K562 (cell line): Measurements from ENCODE around the gene TLR3. TPM values are rescaled to one million over a fixed set of nuclear protein-coding genes. Genes with fewer than 3 reads are reported as not detected.

ENCODE experiments used
- ATAC-seq: fragments of 200-7000 bp; cut with Tn5 transposase; 3 replicates; pipeline ENCODE4 v1.9.1; 2020; ENCODE audit warnings: moderate library complexity
- BruUV-seq: library from RNA; stranded (reverse); fragments of 400-500 nt; replicated peaks from 2 replicates; lab custom pipeline; 2021; lab: Mats Ljungman, UMichigan
- CTCF ChIA-PET: fragments of 300-600 bp; formaldehyde crosslinking; extraction: SDS; loops from one replicate; lab custom pipeline; 2021; ENCODE audit warnings: low intra/inter-chr PET ratio; lab: Yijun Ruan, JAX
- POLR2A ChIA-PET: fragments of 300-600, 350-650 bp; sonication (Branson Sonifier 250); formaldehyde crosslinking; extraction: SDS; loops from one replicate; lab custom pipeline; 2021; ENCODE audit warnings: antibody characterized with exemption, inconsistent platforms; lab: Yijun Ruan, JAX
- DNase-seq, 4 experiments: peaks; one replicate each; pipeline versions ENCODE4 v3.0.0 to v3.0.0-alpha.2; 2011 to 2018; ENCODE audit warnings: low spot score in 3 of 4, mixed read lengths in 3 of 4; ENCODE audit errors: extremely low read depth in 1 of 4
- FAIRE-seq: peaks from 2 replicates; lab custom pipeline; 2011; peaks lifted over from hg19 to GRCh38; lab: Jason Lieb, UNC
- H2AFZ ChIP-seq: 2 replicates; pipeline ENCODE4 v1.6.0; 2011; ENCODE audit warnings: low read depth, low read length, control low read depth, inconsistent platforms
- H3K27ac ChIP-seq: fragments of 200-600 bp; 3 replicates; pipeline ENCODE4 v1.8.0; 2011; ENCODE audit warnings: low read depth, mild to moderate bottlenecking, control low read depth, inconsistent platforms, low read length, moderate library complexity, mixed read lengths; ENCODE audit errors: extremely low read depth
- H3K27me3 ChIP-seq, 2 experiments: fragments of 300-600 bp in 1 of 2; 2 replicates in 1 of 2; 3 replicates in 1 of 2; pipeline versions ENCODE4 v1.6.0 to v1.8.0; 2011; ENCODE audit warnings: inconsistent platforms in 2 of 2, low read length in 2 of 2, mild to moderate bottlenecking in 1 of 2, mixed read lengths in 1 of 2, moderate library complexity in 1 of 2; ENCODE audit not compliant: control insufficient read depth in 2 of 2, insufficient read depth in 2 of 2
- H3K36me3 ChIP-seq: fragments of 300-600 bp; 3 replicates; pipeline ENCODE4 v1.8.0; 2011; ENCODE audit warnings: mild to moderate bottlenecking, low read length, inconsistent platforms; ENCODE audit not compliant: control insufficient read depth, insufficient read depth
- H3K4me1 ChIP-seq, 2 experiments: fragments of 200-600 bp in 1 of 2; replicated peaks in 1 of 2; 2 replicates in 1 of 2; 3 replicates in 1 of 2; pipeline versions ENCODE4 v1.5.1 to v1.8.0; 2011; ENCODE audit warnings: inconsistent platforms in 2 of 2, low read length in 2 of 2, mild to moderate bottlenecking in 1 of 2, mixed read lengths in 1 of 2, moderate library complexity in 1 of 2; ENCODE audit not compliant: control insufficient read depth in 2 of 2, insufficient read depth in 2 of 2
- H3K4me2 ChIP-seq: 2 replicates; pipeline ENCODE4 v1.6.1; 2011; ENCODE audit warnings: low read length, control low read depth, inconsistent platforms, mixed read lengths; ENCODE audit not compliant: insufficient read depth
- H3K4me3 ChIP-seq: fragments of 200-600 bp; sonication (generic), shearing (Covaris generic); 2 replicates; pipeline ENCODE4 v1.5.1; 2016; ENCODE audit warnings: control low read depth, inconsistent platforms
- H3K79me2 ChIP-seq: fragments of 200-600 bp; 3 replicates; pipeline ENCODE4 v1.8.0; 2011; ENCODE audit warnings: low read length, inconsistent platforms; ENCODE audit not compliant: control insufficient read depth, insufficient read depth
- H3K9ac ChIP-seq, 2 experiments: 2 replicates each; pipeline versions ENCODE4 v1.6.0 to v1.6.1; 2011; ENCODE audit warnings: low read depth in 2 of 2, low read length in 2 of 2, control low read depth in 1 of 2, inconsistent platforms in 1 of 2, mild to moderate bottlenecking in 1 of 2, mixed read lengths in 1 of 2; ENCODE audit not compliant: insufficient read depth in 1 of 2
- H3K9me1 ChIP-seq: one replicate; pipeline ENCODE4 v1.6.0; 2011; ENCODE audit warnings: inconsistent platforms, mild to moderate bottlenecking, low read length, moderate library complexity; ENCODE audit not compliant: control insufficient read depth, insufficient read depth
- H3K9me3 ChIP-seq: replicated peaks from 2 replicates; pipeline ENCODE4 v1.5.1; 2011; ENCODE audit warnings: low read depth, low read length, inconsistent platforms; ENCODE audit not compliant: control insufficient read depth, insufficient read depth
- H4K20me1 ChIP-seq: replicated peaks from 2 replicates; pipeline ENCODE4 v1.6.1; 2011; ENCODE audit warnings: low read length, inconsistent platforms, mixed read lengths; ENCODE audit not compliant: control insufficient read depth, insufficient read depth
- DLX4 ChIP-seq: fragments of 250-450 bp; sonication (Bioruptor Pico); IDR thresholded peaks from 2 replicates; pipeline ENCODE4 v1.6.1; 2021; ENCODE audit warnings: mild to moderate bottlenecking
- YBX1 ChIP-seq: fragments of 450-650 bp; IDR thresholded peaks from 2 replicates; pipeline ENCODE4 v1.7.1; 2016; ENCODE audit warnings: mild to moderate bottlenecking
- WGBS: fragments of 100-300 bp; shearing (Covaris generic); methylation state at CpG from one replicate; pipeline ENCODE4 v1.1.6; 2016; ENCODE audit warnings: low coverage, mixed read lengths; ENCODE audit not compliant: insufficient coverage; ENCODE audit errors: missing lambda C conversion rate; 5-methylcytosine and 5-hydroxymethylcytosine counted together
- in situ Hi-C: fragments of 300-500 bp; cut with MboI; formaldehyde crosslinking; loops from 4 replicates; pipeline ENCODE4 v1.15.0; 2018; ENCODE audit warnings: inconsistent platforms, mixed read lengths
- intact Hi-C: fragments of 100-400 bp; cut with micrococcal nuclease; formaldehyde crosslinking; loops from 2 replicates; pipeline ENCODE4 v1.14.2; 2022
- polyA plus RNA-seq, 8 experiments: library from polyadenylated mRNA; depleted of rRNA in 4 of 8; stranded (reverse) in 5 of 8; unstranded in 3 of 8; fragments of >200 nt; fragmentation: Nextera tagmentation in 2 of 8; fragmentation: Illumina TruSeq in 1 of 8; extraction: Ambion mirVana in 2 of 8; extraction: Trizol in 1 of 8; gene quantifications; 2 replicates each; pipeline versions ENCODE4 v1.2.1 to v1.2.3, GENCODE V29; 2011 to 2014; ENCODE audit warnings: inconsistent platforms in 1 of 8, missing spikeins in 1 of 8
- total RNA-seq, 7 experiments: library from RNA; depleted of rRNA in 6 of 7; stranded (reverse); fragments of >200 nt in 6 of 7; fragmentation: Illumina TruSeq in 2 of 7; extraction: Trizol in 2 of 7; gene quantifications; 2 replicates each; pipeline versions ENCODE4 v1.2.1 to v1.2.3, GENCODE V29; 2011 to 2021; ENCODE audit warnings: low replicate concordance in 1 of 7
- TF ChIP-seq, protein P1 (sequence below): fragments of 250-450 bp; sonication (Bioruptor Pico); IDR thresholded peaks from 2 replicates; pipeline ENCODE4 v1.4.0; 2020; ENCODE audit warnings: mild to moderate bottlenecking, moderate library complexity, borderline replicate concordance

The TLR3 gene
- total and polyA plus RNA-seq, 9 of the 15 experiments (the other 6 are each of a cell fraction or from before 2014, with no cell fraction given), result 0.01 TPM; not detected in 8

- in situ Hi-C loops, result no loop called here
- BruUV-seq, result no TSS peak
- Histone ChIP-seq H3K27ac (no peak within 1 kb of the TSS), H3K4me3 (no peak within 1 kb of the TSS), H3K9me1 (no peaks in the 10 kb centered on the region)
- no peak for TF ChIP-seq DLX4
- TF ChIP-seq, protein P1, sequence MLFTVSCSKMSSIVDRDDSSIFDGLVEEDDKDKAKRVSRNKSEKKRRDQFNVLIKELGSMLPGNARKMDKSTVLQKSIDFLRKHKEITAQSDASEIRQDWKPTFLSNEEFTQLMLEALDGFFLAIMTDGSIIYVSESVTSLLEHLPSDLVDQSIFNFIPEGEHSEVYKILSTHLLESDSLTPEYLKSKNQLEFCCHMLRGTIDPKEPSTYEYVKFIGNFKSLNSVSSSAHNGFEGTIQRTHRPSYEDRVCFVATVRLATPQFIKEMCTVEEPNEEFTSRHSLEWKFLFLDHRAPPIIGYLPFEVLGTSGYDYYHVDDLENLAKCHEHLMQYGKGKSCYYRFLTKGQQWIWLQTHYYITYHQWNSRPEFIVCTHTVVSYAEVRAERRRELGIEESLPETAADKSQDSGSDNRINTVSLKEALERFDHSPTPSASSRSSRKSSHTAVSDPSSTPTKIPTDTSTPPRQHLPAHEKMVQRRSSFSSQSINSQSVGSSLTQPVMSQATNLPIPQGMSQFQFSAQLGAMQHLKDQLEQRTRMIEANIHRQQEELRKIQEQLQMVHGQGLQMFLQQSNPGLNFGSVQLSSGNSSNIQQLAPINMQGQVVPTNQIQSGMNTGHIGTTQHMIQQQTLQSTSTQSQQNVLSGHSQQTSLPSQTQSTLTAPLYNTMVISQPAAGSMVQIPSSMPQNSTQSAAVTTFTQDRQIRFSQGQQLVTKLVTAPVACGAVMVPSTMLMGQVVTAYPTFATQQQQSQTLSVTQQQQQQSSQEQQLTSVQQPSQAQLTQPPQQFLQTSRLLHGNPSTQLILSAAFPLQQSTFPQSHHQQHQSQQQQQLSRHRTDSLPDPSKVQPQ (CRISPR knock-in tag), result no peak
- TF ChIP-seq YBX1, result no peak
- TF ChIP-seq, all 486 proteins: peak for 0
- FAIRE-seq, result no peak
- Histone ChIP-seq H3K36me3 (no peaks in the 10 kb centered on the region), H4K20me1 (no peaks in the 10 kb centered on the region), H3K4me1 (peaks cover 0 to 10% of the 10 kb centered on the region in 2 experiments; a peak in 2 of 5 replicates), H3K79me2 (no peaks in the 10 kb centered on the region), H3K27me3 (peaks cover 28 to 54% of the 10 kb centered on the region in 2 experiments), H3K9me3 (no peaks in the 10 kb centered on the region), H3K4me2 (no peak within 1 kb of the TSS), H2AFZ (no peak within 1 kb of the TSS), H3K9ac (no peak within 1 kb of the TSS)
- ATAC-seq, result no peak
- CTCF ChIA-PET, result no interaction called here
- WGBS, result 23% methylated on average over 20 of the region's 57 CpGs
- intact Hi-C loops, result no loop called here
- POLR2A ChIA-PET, result no interaction called here
- DNase-seq, result no peak
These were observed 35.3 kb downstream of the TLR3 start, which contains the start of gene FAM149A for GRCh38 chr4:186104114-186104889. Gene FAM149A (plus strand): TSS chr4:186104704.
